Measurements from ENCODE around the gene DMPK. TPM values are rescaled to one million over a fixed set of nuclear protein-coding genes. Genes with fewer than 3 reads are reported as not detected.

The DMPK gene
- total RNA-seq, 1 donor from 2014 or later = 107 TPM

DNA sequence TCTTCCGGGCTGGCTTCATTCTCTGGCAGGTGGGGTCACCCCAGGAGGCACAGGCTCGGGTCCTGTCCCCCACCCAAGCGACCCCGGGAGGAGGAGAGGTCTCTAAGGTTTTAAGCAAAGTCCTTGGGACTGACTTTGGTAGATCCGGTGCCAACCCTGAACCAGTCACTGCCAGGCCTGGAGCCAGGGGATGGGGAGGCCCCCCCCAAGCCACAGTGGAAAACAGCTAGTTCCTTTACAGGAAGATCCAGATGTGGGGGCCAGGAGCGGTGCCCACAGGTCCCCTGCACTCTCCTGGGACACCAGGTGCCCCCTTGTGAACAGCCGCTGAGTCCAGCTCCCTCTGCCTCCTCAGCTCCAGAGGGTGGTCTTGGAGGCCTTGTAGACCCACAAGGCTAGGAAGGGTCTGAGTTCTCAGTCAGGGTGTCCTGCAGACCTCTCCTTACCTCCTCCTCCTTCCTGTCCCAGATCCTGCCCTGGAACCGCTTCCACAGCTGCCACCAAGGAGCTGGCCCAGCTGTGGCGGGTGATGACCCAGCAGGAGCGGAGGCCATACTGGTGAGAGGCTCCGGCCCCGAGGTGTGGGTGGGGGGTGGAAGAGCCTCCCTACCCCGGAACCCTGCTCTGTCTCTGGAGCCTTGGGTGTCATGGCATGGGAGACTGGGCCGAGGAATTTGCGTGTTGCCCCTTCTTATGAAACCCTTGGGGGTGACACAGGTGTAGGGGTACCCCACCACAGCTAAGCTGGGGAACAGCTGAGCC, 19.2 kb downstream of the DMPK start:
- no peak for DNase-seq
- TF ChIP-seq, protein P1, sequence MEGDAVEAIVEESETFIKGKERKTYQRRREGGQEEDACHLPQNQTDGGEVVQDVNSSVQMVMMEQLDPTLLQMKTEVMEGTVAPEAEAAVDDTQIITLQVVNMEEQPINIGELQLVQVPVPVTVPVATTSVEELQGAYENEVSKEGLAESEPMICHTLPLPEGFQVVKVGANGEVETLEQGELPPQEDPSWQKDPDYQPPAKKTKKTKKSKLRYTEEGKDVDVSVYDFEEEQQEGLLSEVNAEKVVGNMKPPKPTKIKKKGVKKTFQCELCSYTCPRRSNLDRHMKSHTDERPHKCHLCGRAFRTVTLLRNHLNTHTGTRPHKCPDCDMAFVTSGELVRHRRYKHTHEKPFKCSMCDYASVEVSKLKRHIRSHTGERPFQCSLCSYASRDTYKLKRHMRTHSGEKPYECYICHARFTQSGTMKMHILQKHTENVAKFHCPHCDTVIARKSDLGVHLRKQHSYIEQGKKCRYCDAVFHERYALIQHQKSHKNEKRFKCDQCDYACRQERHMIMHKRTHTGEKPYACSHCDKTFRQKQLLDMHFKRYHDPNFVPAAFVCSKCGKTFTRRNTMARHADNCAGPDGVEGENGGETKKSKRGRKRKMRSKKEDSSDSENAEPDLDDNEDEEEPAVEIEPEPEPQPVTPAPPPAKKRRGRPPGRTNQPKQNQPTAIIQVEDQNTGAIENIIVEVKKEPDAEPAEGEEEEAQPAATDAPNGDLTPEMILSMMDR (IDR thresholded peaks at IDR 0.05; ENCODE audit: partially characterized antibody, unreplicated experiment) = no peak
- Mint-ChIP-seq H3K27me3 (ENCODE audit: unreplicated experiment) (peaks cover 5% of the 10 kb centered on the region), H3K4me1 (ENCODE audit: low read depth, unreplicated experiment) (peaks cover 3% of the 10 kb centered on the region), H3K36me3 (ENCODE audit: unreplicated experiment) (no peaks in the 10 kb centered on the region), H3K4me3 (ENCODE audit: unreplicated experiment) (no peak overlapping the region), H3K27ac (ENCODE audit: unreplicated experiment) (no peak overlapping the region), H3K9me3 (ENCODE audit: unreplicated experiment) (no peaks in the 10 kb centered on the region)

DNA sequence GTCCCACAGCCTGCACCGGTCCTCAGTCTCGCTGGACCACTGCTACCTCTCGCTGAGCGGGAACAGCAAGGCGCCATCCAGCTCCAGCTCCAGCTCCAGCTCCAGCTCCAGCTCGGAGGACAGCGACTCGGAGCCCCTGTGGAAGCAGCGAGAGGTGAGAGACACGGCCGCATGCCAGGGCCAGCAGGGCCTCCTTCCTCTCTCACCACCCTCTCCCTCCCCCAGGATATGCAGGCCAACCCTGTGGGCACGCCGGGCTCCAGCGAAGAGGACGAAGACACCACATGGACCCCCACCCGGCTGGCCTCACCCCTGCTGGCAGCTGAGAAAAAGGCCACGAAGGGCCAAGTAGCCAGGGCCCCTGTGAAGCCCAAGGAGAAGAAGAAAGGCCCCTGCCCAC, 20.6 kb downstream of the DMPK start:
- Mint-ChIP-seq H3K27ac (ENCODE audit: unreplicated experiment) (no peak overlapping the region), H3K4me3 (ENCODE audit: unreplicated experiment) (no peak overlapping the region), H3K36me3 (ENCODE audit: unreplicated experiment) (no peaks in the 10 kb centered on the region), H3K4me1 (ENCODE audit: low read depth, unreplicated experiment) (peaks cover 3% of the 10 kb centered on the region), H3K9me3 (ENCODE audit: unreplicated experiment) (no peaks in the 10 kb centered on the region), H3K27me3 (ENCODE audit: unreplicated experiment) (peaks cover 5% of the 10 kb centered on the region)
- DNase-seq = no peak
- TF ChIP-seq, protein P1 (IDR thresholded peaks at IDR 0.05; ENCODE audit: partially characterized antibody, unreplicated experiment) = no peak

DNA sequence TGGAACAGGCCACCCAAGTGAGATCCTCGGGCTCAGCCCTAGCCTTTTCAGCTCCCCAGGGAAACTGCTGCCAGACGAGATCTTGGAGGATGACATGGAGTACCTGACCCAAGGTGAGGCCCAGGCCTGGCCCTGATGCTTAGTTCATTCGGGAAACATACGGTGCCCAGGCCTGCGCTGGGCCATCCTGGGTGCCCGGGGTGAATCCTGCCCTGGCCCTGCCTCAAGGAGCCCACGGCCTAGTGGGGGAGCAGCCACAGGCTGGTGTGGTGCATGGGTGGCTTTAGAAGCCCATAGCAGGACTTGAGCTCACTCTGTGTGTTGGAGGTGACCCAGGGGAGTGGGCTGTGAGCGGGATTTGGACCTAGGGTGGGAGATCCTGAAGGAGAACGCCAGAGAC, 23.4 kb downstream of the DMPK start:
- H3K4me1 Mint-ChIP-seq (ENCODE audit: low read depth, unreplicated experiment) = no peaks in the 10 kb centered on the region

DNA sequence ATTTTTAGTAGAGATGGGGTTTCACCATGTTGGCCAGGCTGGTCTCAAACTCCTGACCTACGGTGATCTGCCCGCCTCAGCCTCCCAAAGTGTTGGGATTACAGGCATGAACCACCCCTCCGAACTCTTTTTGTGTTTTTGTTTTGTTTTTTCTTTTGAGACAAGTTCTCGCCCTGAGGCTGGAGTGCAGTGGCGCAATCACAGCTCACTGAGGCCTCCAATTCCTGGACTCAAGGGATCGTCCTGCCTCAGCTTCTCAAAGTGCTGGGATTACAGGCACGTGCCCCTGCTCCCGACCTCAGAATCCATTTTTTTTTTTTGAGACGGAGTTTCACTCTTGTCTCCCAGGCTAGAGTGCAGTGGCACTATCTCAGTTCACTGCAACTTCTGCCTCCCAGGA, 24.6 kb downstream of the DMPK start:
- no peak overlapping the region for H3K27ac Mint-ChIP-seq (ENCODE audit: unreplicated experiment)
- DNase-seq = no peak
- H3K27me3 Mint-ChIP-seq (ENCODE audit: unreplicated experiment) = peaks cover 2% of the 10 kb centered on the region
- TF ChIP-seq, protein P1 (IDR thresholded peaks at IDR 0.05; ENCODE audit: partially characterized antibody, unreplicated experiment) = no peak
- H3K36me3 Mint-ChIP-seq (ENCODE audit: unreplicated experiment) = no peaks in the 10 kb centered on the region
- H3K9me3 Mint-ChIP-seq (ENCODE audit: unreplicated experiment) = no peaks in the 10 kb centered on the region
- no peak overlapping the region for H3K4me3 Mint-ChIP-seq (ENCODE audit: unreplicated experiment)
- H3K4me1 Mint-ChIP-seq (ENCODE audit: low read depth, unreplicated experiment) = peaks cover 1% of the 10 kb centered on the region

More for the DNA sequence above, 23.4 kb downstream of the DMPK start:
- H3K4me3 Mint-ChIP-seq (ENCODE audit: unreplicated experiment) = no peak overlapping the region
- no peaks in the 10 kb centered on the region for H3K36me3 Mint-ChIP-seq (ENCODE audit: unreplicated experiment)
- H3K27ac Mint-ChIP-seq (ENCODE audit: unreplicated experiment) = no peak overlapping the region
- H3K9me3 Mint-ChIP-seq (ENCODE audit: unreplicated experiment) = no peaks in the 10 kb centered on the region
- H3K27me3 Mint-ChIP-seq (ENCODE audit: unreplicated experiment) = peaks cover 2% of the 10 kb centered on the region
- DNase-seq = no peak
- TF ChIP-seq, protein P1 (IDR thresholded peaks at IDR 0.05; ENCODE audit: partially characterized antibody, unreplicated experiment) = no peak

DNA sequence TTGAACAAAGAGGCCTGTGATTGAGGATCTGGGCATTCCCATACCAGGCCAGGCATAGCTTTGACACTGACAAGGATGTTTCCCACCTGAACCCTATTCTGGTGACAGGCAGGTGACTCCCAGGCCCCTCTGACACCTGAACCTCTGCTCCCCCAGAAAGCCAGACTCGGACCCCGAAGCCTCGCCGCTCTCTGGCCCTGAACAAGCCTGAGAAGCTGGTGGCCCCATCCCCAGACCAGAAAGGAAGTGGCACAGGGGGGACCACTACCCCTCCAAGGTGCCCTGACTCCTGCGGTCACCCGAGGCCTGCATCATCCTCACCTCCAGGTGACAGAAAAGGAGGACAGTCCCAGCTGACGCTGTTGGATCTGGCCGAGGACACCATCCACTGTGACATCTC, 28.0 kb downstream of the DMPK start:
- H3K27ac Mint-ChIP-seq (ENCODE audit: unreplicated experiment) = no peak overlapping the region
- DNase-seq = no peak
- peaks cover 3% of the 10 kb centered on the region for H3K27me3 Mint-ChIP-seq (ENCODE audit: unreplicated experiment)
- TF ChIP-seq, protein P1 (IDR thresholded peaks at IDR 0.05; ENCODE audit: partially characterized antibody, unreplicated experiment) = no peak
- H3K4me1 Mint-ChIP-seq (ENCODE audit: low read depth, unreplicated experiment) = peaks cover 1% of the 10 kb centered on the region
- no peak overlapping the region for H3K4me3 Mint-ChIP-seq (ENCODE audit: unreplicated experiment)
- H3K36me3 Mint-ChIP-seq (ENCODE audit: unreplicated experiment) = no peaks in the 10 kb centered on the region
- H3K9me3 Mint-ChIP-seq (ENCODE audit: unreplicated experiment) = no peaks in the 10 kb centered on the region
